HG02763 (cell line): ENCODE data around the gene S100A2.
A peak's percentile ranks its signal among the peaks of the same experiment; 100 is the strongest.

Experiments
- ATAC-seq: cut with Tn5 transposase; IDR thresholded peaks from one replicate; pipeline ENCODE4 v1.9.1; 2021; ENCODE audit warnings: mild to moderate bottlenecking, moderate library complexity; ENCODE audit not compliant: unreplicated experiment

Gene S100A2

DNA sequence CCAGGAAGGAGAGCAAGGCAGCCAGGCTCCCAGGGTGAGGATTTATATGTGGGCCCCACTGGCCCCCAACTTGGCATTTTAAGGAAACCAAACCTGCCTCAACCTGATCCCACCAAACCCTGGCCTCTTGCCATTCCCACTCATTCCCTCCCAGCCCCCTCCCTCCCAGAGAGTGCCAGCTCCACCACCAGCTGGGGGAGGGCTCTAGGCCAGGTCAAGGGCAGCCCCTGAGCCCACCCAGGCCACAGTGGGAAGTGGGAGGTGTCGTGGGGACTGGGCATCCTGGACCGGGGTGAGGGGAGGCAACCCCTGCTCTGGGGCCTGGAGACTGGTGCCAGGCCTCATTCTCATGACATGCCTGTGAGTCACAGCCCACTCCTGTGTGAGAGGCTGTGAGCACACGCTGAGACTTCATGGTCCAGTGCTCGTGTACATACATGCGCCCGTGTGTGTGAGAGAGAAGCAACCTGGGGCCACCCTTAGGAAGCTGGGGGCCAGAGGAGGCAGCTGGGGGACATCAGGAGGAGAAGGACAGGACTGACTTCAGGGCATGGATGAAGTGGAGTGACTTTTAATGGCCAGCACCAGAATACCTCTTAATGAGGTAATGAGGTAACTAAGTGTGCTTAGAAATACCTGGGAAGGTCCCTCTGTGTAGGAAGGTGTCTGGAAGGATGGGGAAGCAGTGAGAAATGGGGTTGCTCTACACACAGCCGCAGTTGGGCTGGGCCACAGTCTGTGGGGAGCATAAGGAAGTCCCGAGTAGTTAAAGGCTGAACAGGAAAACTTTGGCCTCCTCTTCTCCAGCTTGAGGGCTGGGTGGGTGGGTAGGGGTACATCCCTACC, at the start of gene S100A2:
S100A2 (minus strand) TSS at position 316 of the 846 bp plus-strand sequence. CDS start 1,967 bp downstream, outside the sequence.
- no peak for ATAC-seq

DNA sequence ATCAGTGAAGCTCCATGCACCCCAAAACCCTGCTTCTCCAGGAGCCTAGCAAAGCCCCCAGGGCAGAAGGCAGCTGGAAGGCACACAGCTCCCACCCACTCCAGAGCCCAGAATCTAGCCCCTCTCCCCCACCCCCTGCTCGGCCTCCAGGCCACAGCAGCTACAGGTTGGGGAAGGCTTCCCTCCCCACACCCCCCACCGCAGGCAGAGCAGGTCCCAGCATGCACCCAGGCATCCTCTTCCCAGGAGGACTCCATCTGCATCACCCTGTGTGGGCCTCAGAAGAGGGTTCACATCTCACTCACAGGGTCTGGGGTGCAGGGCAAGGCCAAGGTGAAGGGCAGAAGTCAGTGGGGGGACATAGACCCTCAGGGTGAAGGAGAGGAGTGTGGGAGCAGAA, 49.8 kb upstream of the S100A2 start:
- ATAC-seq = no peak

DNA sequence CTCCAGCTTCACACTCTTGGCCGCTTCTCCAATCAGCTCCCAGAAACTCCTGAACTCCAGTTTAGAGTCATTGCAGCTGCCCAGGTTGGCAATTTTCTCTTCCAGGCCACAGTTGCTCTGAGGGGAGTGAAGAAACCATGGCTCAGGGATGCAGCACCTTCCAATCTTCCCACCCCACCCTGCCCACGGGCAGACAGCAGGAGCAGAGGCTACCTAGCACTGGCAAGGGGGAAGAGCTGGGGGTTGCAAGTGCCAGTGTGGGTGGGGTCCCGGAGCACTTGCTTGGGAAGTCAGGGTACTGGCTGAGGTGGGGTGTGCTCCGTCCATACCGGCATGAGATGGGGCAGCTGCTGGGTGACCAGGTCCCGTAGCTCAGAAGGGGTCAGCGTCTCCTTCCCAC, 49.3 kb upstream of the S100A2 start:
- ATAC-seq = no peak

DNA sequence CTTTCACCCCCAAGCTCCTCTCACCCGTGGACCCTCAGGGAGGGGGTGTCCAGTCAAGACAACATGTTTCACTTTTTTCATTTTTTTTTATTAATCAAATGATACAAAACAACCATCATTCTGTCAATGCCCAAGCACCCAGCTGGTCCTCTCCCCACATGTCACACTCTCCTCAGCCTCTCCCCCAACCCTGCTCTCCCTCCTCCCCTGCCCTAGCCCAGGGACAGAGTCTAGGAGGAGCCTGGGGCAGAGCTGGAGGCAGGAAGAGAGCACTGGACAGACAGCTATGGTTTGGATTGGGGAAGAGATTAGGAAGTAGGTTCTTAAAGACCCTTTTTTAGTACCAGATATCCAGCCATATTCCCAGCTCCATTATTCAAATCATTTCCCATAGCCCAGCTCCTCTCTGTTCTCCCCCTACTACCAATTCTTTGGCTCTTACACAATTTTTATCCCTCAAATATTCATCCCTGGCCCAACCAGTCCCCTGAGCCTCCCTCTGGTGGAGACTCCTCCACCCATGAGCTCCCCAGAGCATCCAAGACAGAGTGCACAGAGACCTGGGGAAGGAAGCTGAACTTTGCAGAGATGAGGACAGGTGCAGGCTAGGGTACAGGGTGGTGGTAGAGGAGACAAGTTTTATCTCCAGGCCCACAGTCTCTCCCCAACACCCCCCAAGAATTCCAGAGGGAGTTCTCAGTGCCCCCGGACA, 48.7 kb upstream of the S100A2 start:
- no peak for ATAC-seq

DNA sequence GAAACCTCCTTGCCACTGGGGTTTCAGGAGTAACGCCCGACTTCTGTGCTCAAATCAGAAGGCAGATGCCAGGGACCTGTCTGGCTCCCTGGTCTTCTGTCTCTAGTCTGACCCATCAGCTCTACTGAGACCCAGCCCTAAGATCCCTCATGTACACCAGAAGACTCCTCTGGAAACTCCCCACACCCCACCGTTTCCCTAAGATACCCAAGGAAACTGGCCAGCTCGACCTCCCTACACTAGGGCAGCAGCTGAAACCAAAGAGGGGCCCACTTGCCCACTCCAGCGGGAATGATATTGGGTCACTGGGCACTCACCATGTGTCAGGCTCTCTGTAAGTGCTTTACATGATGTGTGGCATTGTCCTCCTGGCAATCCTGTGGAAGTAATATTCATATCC, 47.8 kb upstream of the S100A2 start:
- ATAC-seq = no peak

DNA sequence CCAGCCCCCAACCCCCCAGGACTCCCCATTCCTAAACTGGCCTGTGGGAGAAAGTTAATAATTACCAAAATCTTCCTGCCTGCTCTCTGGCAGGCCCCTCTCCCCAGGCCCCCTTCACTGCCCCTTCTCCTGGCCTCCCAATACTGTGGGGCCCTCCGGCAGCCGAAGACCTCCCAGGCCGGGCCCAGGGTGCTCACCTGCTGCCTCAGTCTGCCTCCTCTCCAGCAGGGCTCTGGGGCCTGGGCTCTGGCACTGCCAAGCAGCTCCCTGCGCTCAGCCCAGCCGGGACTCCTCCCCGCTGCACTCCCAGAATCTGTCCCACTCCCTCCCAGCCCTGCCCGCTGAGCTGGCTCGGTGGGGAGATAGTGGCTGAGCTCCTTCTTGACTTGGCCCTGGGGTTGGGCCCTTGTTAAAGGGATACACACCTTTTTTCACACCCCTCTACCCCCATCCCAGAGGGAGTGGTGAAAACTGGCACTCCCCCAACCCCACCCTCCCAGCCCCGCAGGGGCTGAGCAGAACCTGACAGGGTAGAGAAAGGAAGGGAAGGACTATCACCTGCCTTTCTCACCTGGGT, 47.2 kb upstream of the S100A2 start, which contains the start of gene S100A16:
S100A16 (minus strand) TSS at position 383 of the 577 bp plus-strand sequence. CDS start 4,986 bp downstream, outside the sequence.
- no peak for ATAC-seq

DNA sequence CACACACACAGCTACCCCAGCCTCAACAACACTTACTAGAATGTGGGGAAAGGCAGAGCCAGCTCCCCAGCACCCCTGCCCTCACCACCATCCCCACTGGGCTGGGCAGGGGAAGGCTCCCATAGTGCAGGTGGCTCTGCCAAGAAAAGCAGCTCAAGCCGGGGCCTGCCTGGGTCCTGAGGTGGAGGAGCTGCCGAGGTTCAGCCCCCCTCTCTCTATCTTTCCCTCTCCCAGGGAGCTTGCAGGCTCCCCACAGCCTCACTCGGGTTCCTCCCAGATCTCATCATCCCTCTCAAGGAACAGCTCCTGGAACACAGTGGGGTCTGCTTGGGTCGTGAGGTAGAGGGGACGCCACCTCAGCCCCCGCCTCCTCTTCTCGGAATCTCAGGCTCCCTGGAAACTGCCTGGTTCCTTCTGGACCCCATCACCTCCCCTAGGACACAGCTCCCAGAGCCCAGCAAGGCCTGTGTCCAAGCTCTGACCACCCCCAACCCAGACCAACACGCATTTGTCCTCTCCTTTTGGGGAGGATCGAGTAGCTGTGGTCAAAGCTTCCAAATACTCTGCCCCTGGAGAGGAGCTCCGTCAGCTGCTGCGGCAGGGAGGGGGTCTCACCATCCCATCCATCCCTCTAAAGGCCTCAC, 46.6 kb upstream of the S100A2 start:
- no peak for ATAC-seq

DNA sequence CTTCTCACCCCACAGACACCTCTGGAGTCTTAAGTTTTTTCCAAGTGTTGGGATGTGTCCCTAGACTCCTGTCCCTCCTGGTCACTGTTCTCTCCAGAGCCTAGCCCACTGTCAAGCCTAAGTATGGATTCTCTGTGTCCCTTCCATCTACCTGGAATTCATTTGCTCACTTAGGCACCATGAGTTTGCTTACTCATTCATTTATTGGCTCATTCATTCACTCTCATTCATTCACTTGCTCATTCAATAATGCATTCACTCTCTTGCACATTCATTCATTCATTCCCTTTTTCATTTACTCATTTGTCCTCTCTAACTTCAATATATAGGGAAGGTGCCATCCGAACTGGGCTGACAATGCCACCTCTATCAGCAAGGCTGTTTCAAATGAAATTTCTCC, 45.7 kb upstream of the S100A2 start:
- ATAC-seq = no peak

DNA sequence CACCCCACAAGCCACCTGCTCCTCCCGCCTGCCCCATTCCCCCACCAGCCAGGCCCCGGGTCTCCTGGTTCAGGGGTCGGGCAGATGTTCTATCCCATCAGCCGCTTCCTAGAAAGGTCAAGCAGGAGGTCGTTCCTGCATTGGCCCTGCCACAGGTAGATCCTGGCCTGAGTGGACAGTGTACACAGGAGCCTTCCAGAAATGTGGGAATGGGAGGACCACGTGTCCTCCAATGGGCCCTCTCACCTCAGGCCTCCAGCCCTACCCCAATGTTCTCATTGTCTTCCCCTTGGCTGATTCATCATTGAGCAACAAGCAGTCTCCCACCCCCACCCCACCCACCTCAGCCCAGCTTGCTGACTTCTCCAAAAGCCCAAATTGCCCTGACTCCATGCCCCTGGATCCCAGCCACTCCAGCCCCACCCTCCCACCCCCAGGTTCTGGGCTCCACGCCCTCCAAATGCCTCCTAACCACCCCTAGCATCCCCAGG, 45.2 kb upstream of the S100A2 start:
- ATAC-seq = no peak

DNA sequence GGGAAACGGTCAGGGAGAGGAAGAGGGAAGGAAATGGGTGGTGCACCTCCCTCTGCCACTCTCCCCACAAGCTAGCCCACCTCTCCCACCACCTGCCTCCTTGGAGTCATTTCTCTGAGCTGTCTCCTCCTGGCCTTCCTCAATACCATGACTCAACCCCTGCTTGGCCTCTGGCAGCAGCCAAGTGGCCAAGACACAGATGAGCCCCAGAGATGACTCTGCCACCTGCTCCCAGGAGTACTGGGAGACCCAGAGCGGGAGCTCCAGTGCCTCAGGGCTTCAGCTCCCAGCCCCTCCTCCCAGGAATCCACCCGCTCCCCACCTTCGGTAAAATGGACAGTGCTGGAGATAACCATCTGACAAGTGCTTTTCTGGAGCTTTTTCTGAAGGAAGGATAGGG, 44.7 kb upstream of the S100A2 start:
- ATAC-seq = no peak

DNA sequence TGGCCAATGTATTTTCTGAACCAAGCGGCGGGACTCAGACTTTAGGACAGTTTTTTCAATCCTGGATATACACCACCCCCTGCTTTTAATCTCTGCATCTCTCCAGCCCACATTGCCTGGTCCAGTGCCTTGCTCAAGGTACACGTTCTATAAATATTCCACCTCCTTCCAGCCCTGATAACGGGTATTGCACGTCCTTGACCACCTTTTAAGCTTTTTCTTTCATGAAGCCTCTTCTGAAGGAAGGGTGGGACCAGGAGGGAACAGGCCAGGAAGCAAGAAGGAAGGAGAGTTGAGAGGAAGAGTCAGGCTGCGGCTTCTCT, 43.9 kb upstream of the S100A2 start:
- ATAC-seq = no peak

DNA sequence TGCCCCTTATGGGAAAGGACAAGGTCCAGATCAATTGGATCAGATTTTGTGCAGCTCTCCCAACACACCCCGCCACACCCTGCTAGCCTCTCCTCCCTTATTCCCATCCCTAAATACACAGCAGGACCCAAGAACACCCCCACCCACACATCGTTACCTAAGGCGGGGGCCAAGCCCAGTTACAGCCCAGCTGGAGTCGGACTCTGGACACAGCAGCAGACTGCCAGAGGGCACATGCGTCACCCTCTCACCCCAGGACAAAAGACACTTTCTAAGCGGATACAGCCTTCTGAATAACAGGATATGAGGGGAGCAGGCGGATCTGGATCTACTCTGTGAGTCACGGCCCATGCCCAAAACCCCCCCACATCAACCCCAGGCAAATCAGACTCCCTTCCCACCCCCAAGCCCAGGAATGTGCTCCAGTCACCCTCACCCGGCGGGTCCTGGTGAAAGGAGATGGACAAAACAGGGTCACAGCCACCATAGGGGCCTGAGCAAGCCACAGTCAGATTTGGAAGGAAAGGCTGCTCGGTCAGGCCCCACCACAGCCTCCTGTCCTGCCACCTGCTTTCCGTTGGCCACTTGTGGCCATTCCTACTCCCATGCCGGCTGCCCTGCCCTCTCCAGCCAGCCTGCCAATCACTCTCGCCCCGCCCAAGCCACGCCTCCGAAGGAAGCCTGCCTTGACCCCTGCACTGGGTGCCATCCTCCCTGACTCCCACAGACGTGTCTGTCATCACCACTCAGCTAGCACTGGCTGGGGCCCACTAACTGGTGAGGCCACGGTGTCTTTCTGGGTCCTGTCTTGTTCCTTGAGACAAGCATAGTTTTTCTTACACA, 43.3 kb upstream of the S100A2 start:
- ATAC-seq = no peak

DNA sequence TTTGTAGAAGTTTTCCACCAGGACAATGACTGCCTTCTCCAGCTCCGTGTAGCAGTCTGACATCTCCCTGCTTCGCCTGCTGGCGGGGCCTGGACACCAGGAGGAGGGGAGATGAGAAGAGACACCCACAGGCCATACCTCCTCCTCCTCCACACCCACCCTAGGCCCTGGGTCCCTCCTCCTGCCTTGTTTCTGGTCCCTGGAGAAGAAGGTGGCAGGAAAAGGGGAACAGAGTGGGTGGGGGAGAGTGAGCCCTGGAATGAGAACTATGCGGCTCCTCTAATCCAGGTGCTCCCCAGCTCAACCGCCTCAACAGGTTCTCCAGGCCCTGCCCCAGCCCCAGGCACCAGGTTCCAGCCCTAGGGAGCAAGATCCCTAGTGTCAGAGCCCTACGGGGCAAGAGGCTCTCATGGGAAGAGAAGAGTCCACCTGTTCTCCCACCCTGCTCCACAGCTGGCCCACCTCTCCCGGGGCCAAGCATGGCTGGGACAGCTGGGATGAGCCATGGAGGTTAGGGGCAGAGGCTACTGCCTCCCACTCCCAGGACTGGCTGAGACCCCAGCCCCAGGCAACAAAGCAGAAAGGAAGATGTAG, 42.5 kb upstream of the S100A2 start:
- no peak for ATAC-seq

DNA sequence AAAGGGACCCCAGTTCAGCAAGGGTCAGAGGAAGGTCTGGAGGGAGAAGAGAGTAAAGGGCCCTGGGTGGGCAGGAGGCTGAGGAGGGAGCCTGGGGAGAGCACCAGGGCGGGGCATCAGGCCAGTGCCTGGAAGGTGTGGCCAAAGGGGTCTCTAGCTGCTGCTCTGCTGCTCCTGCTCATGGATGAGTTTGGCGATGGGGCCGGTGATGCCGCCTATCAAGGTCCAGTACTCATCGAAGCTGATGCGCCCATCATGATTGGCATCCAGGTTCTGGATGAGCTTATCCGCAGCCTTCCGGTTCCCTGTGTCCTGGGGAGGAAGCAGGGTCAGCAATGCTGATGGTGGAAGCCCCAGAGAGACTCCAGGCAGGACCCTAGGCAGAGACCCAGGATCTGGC, 41.7 kb upstream of the S100A2 start:
- ATAC-seq = no peak

DNA sequence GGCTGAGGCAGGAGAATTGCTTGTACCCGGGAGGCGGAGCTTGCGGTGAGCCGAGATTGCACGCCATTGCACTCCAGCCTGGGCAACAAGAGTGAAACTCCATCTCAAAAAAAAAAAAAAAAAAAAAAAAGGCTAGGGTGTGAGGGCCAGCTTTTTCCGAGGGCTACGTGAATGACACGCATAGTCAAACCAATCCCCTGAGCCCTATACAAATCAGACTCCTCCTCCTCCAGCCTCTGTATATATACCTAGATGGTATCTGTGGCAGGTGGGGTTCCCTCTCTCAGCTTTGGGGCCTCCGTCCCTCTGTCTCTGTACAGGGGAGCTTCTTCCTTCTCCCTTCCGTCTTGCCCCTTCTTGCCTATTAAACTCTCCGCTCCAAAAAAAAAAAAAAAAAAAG, 40.5 kb upstream of the S100A2 start:
- no peak for ATAC-seq

DNA sequence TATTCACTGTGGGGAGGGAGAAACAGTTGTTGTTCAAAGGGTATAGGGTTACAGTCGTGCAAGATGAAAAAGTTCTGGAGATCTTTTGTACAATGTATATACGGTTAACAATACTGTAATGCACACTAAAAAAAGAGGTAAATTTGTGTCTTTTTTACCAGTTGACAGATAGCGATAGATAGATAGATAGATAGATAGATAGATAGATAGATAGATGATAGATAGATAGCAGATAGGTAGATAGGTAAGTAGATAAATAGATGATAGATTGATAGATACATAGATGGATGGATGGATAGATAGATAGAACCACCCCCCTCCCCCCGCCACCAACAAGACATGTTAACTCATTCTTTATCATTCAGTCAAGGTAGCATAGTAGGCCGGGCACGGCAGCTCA, 37.1 kb upstream of the S100A2 start:
- no peak for ATAC-seq

DNA sequence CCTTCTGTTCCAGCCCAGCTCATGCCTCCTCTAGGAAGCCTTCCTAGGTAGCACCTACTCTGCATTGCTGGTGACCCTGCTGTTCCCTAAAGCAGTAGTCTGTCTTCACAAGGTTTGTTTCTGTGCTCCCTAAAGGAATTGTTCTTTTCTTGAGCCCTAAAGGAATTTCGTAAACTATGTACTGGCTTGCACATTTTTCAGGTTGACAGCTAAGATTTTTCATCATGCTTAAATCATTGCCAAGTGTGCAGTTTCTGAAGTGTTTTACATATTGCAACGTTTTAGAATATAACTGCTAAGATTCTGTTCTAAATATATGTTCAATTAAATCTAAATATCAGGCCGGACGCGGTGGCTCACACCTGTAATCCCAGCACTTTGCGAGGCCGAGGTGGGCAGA, 34.2 kb upstream of the S100A2 start:
- ATAC-seq = no peak

DNA sequence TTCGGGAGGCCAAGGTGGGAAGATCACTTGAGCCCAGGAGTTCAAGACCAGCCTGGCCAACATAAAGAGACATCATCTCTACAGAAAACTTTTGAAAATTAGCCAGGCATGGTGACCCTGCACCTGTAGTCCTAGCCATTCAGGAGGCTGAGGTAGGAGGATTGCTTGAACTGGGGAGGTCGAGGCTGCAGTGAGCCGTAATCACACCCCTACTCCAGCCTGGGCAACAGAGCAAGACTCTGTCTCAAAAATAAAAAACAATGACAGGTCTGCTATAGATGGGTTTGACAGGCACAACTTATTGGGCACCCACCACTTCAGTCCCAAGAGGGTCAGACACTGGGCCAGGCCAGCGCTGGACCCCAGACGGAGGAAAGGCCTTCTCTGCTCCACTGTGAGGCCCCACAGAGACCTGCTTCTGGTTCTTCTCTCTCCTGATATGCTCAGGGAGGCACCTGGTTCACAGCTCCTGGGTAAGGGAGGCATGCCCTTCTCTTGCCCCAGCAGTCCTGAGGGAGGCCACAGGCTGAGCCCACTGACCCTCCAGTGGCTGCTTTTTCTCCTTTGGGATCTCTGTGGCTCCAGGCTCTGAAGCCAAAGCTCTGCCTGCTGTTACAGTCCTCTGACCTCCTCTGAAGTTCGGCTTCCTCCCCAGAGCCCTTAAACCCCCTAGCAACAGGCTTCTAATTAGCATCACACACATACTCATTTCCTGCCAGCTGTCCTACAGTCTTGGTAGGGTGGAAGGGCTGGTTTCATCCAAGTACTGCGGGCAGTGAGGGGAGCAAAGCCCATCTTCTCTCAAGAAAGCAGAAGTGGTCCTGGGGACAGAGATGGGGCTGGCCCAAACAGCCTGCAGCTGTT, 32.9 kb upstream of the S100A2 start:
- ATAC-seq = peak; percentile 94

DNA sequence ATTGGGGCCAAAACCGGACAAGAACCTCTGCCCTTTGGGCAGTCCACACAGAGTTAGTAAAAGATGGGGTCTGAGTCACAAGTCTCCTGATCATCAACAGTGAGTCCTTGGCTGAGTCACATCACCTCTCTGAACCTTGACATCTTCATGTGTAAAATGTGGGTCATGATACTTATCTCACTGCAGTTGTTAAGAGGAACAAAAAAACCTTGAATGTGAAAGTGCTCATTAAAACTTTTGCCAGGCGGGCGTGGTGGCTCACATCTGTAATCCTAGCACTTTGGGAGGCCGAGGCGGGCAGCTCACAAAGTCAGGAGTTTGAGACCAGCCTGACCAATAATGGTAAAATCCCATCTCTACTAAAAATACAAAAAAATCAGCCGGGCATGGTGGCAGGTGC, 31.6 kb upstream of the S100A2 start:
- no peak for ATAC-seq
